ENCODE measurements around the gene UPK2.

- TF ChIP-seq YY1 (IDR thresholded peaks at IDR 0.05; ENCODE audit: insufficient read depth, insufficient read length) (no peak), SUZ12 (IDR thresholded peaks at IDR 0.05; ENCODE audit: extremely low read depth, insufficient read depth, insufficient read length) (no peak)
Measured at GRCh38 chr11:118930094-118930712, 25.9 kb upstream of the UPK2 start.
